GM20000 (cell line): ENCODE data around the gene GGCX.

ENCODE experiments used
- DNase-seq: peaks from one replicate; pipeline ENCODE4 v3.0.0; 2012; ENCODE audit warnings: low spot score
- CTCF ChIP-seq: IDR thresholded peaks from 2 replicates; pipeline ENCODE4 v1.5.1; 2012; ENCODE audit warnings: mild to moderate bottlenecking, control low read depth; ENCODE audit errors: extremely low read depth, missing control alignments

GGCX gene

DNA sequence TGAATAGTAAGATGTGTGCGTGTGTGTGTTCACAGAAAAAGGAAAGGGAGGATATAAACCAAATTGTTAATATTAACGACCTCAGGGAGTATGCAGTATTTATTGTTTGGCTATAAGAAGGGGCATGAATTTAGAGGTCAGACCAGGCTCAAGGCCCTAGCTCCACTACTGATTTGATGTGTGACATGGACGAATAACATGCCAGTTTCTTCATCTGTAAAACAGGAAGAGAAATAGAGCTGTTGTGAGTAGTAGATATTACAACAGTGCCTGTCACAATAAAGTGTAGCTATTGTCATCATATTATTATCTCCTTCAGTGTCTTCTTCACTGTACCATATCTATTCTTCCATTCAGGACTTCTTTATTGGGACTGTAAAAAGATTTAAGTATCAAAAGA is 26.4 kb downstream of the GGCX start:
- DNase-seq = no peak
- no peak for TF ChIP-seq CTCF

- no peak for DNase-seq
Measured at GRCh38 chr2:85534099-85534498, 27.2 kb downstream of the GGCX start.

GRCh38 chr2:85531589-85531988 is 29.7 kb downstream of the GGCX start:
- no peak for DNase-seq
- TF ChIP-seq CTCF = no peak

More at GRCh38 chr2:85534099-85534498, 27.2 kb downstream of the GGCX start:
- TF ChIP-seq CTCF = no peak

GRCh38 chr2:85529809-85530208 is 31.5 kb downstream of the GGCX start:
- TF ChIP-seq CTCF = no peak
- DNase-seq = no peak

DNA sequence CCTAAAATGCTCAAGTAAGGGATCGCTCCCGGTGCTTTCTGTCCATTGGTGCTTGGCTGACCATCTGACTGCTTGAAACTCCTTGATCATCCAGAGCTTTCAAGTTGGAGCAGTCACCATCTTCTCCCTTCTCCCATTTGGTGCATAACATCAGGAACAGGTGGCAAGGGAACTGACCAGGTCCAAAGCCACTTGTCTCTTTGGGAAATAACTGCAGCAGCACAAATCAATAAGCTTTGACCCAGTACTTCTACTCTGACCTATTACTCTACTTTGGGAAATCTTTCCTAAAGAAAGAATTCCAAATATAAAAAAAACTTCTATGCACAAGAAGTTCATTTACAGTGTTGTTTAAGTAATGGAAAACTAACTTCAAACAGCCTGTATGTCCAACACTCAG is 32.9 kb downstream of the GGCX start:
- no peak for DNase-seq
- no peak for TF ChIP-seq CTCF

GRCh38 chr2:85527787-85528186 is 33.5 kb downstream of the GGCX start:
- no peak for DNase-seq
- TF ChIP-seq CTCF = no peak

- TF ChIP-seq CTCF = no peak
- DNase-seq = no peak
Measured at GRCh38 chr2:85525567-85525966, 35.7 kb downstream of the GGCX start.
